ENCODE results near the gene ZNF780A. TPM values are rescaled to one million over a fixed set of nuclear protein-coding genes. Genes with fewer than 3 reads are reported as not detected.

Gene ZNF780A
- total and polyA plus RNA-seq, 5 donors from 2014 or later, result 10.4 to 19.1 (median 11.7) TPM

- H3K36me3 ChIP-seq (ENCODE audit: control insufficient read depth, insufficient read depth, low read length), result no peaks in the 10 kb centered on the region
- H3K27me3 ChIP-seq (ENCODE audit: control insufficient read depth, insufficient read depth, low read length), result no peaks in the 10 kb centered on the region
- ATAC-seq (ENCODE audit: low read depth in 2 of 2) (no peak), DNase-seq (no peak)
- H3K9me3 Mint-ChIP-seq, result peaks cover 0 to 72% (median 23%) of the 10 kb centered on the region in 7 donors
- H3K36me3 Mint-ChIP-seq, result peaks cover 7% of the 10 kb centered on the region
- no peak overlapping the region for H3K4me3 ChIP-seq (ENCODE audit: low read depth, low read length)
- no peaks in the 10 kb centered on the region for H3K4me1 Mint-ChIP-seq
- H3K4me1 ChIP-seq (ENCODE audit: control insufficient read depth, insufficient read depth, low read length, poor library complexity, severe bottlenecking), result no peaks in the 10 kb centered on the region
- H3K27ac Mint-ChIP-seq, result no peak overlapping the region
- H3K27ac ChIP-seq (ENCODE audit: insufficient read depth, low read length, poor library complexity, severe bottlenecking), result no peak overlapping the region
- H3K9me3 ChIP-seq (ENCODE audit: control insufficient read depth in 2 of 2, low read length in 2 of 2), result peaks cover 80 to 86% of the 10 kb centered on the region in 2 experiments
- H3K27me3 Mint-ChIP-seq, result no peaks in the 10 kb centered on the region
- no peak overlapping the region for H3K4me3 Mint-ChIP-seq
Measured at GRCh38 chr19:40033989-40034560, 56.7 kb downstream of the ZNF780A start.

GRCh38 chr19:40026597-40026970 is 64.2 kb downstream of the ZNF780A start:
- Mint-ChIP-seq H3K9me3 (peaks cover 0 to 72% (median 48%) of the 10 kb centered on the region in 7 donors), H3K36me3 (peaks cover 3% of the 10 kb centered on the region), H3K4me3 (no peak overlapping the region), H3K27ac (no peak overlapping the region), H3K27me3 (no peaks in the 10 kb centered on the region), H3K4me1 (peaks cover 0 to 5% (median 0%) of the 10 kb centered on the region in 4 donors)
- DNase-seq (no peak), ATAC-seq (ENCODE audit: low read depth in 2 of 2) (no peak)
- peaks cover 72 to 91% of the 10 kb centered on the region in 2 experiments for H3K9me3 ChIP-seq (ENCODE audit: control insufficient read depth in 2 of 2, low read length in 2 of 2)
- no peak overlapping the region for H3K27ac ChIP-seq (ENCODE audit: insufficient read depth, low read length, poor library complexity, severe bottlenecking)
- H3K36me3 ChIP-seq (ENCODE audit: control insufficient read depth, insufficient read depth, low read length), result no peaks in the 10 kb centered on the region
- no peak overlapping the region for H3K4me3 ChIP-seq (ENCODE audit: low read depth, low read length)
- H3K27me3 ChIP-seq (ENCODE audit: control insufficient read depth, insufficient read depth, low read length), result no peaks in the 10 kb centered on the region
- no peaks in the 10 kb centered on the region for H3K4me1 ChIP-seq (ENCODE audit: control insufficient read depth, insufficient read depth, low read length, poor library complexity, severe bottlenecking)

- H3K9me3 Mint-ChIP-seq, result peaks cover 0 to 73% (median 48%) of the 10 kb centered on the region in 7 donors
- Histone ChIP-seq H3K27me3 (ENCODE audit: control insufficient read depth, insufficient read depth, low read length) (no peaks in the 10 kb centered on the region), H3K9me3 (ENCODE audit: control insufficient read depth in 2 of 2, low read length in 2 of 2) (peaks cover 70 to 91% of the 10 kb centered on the region in 2 experiments), H3K4me1 (ENCODE audit: control insufficient read depth, insufficient read depth, low read length, poor library complexity, severe bottlenecking) (no peaks in the 10 kb centered on the region), H3K4me3 (ENCODE audit: low read depth, low read length) (no peak overlapping the region), H3K36me3 (ENCODE audit: control insufficient read depth, insufficient read depth, low read length) (no peaks in the 10 kb centered on the region), H3K27ac (ENCODE audit: insufficient read depth, low read length, poor library complexity, severe bottlenecking) (no peak overlapping the region)
- no peak for ATAC-seq (ENCODE audit: low read depth in 2 of 2)
- no peak overlapping the region for H3K4me3 Mint-ChIP-seq
- no peak for DNase-seq
- no peak overlapping the region for H3K27ac Mint-ChIP-seq
- peaks cover 3% of the 10 kb centered on the region for H3K36me3 Mint-ChIP-seq
- H3K4me1 Mint-ChIP-seq, result peaks cover 0 to 5% (median 0%) of the 10 kb centered on the region in 4 donors
- no peaks in the 10 kb centered on the region for H3K27me3 Mint-ChIP-seq
Measured at GRCh38 chr19:40025938-40026596, 64.7 kb downstream of the ZNF780A start.

- Histone ChIP-seq H3K9me3 (ENCODE audit: control insufficient read depth in 2 of 2, low read length in 2 of 2) (peaks cover 66 to 86% of the 10 kb centered on the region in 2 experiments), H3K4me1 (ENCODE audit: control insufficient read depth, insufficient read depth, low read length, poor library complexity, severe bottlenecking) (no peaks in the 10 kb centered on the region), H3K36me3 (ENCODE audit: control insufficient read depth, insufficient read depth, low read length) (no peaks in the 10 kb centered on the region), H3K4me3 (ENCODE audit: low read depth, low read length) (no peak overlapping the region), H3K27me3 (ENCODE audit: control insufficient read depth, insufficient read depth, low read length) (no peaks in the 10 kb centered on the region), H3K27ac (ENCODE audit: insufficient read depth, low read length, poor library complexity, severe bottlenecking) (no peak overlapping the region)
- Mint-ChIP-seq H3K27me3 (no peaks in the 10 kb centered on the region), H3K9me3 (peaks cover 4 to 64% (median 42%) of the 10 kb centered on the region in 7 donors), H3K4me1 (peaks cover 0 to 5% (median 0%) of the 10 kb centered on the region in 4 donors), H3K4me3 (no peak overlapping the region), H3K36me3 (no peaks in the 10 kb centered on the region), H3K27ac (peak overlapping the region in 1 of 3 donors; percentile 32)
- ATAC-seq (ENCODE audit: low read depth in 2 of 2) (no peak), DNase-seq (no peak)
Measured at GRCh38 chr19:40023969-40024368, 66.8 kb downstream of the ZNF780A start.

Other genes starting within 250 kb of the ZNF780A start
- 194 TPM for gene FBL, start 244.6 kb downstream of the ZNF780A start, total RNA-seq
- 100 to 1,000 TPM; 142 to 186 (median 166) TPM for gene FBL, start 244.6 kb downstream of the ZNF780A start, polyA plus RNA-seq
- gene FCGBP, start 156.3 kb downstream of the ZNF780A start, total RNA-seq, result 8.4 TPM
- gene FCGBP, start 156.3 kb downstream of the ZNF780A start, polyA plus RNA-seq, result under 1 TPM; 0.06 to 0.27 (median 0.21) TPM
- gene PSMC4, start 119.8 kb downstream of the ZNF780A start, total RNA-seq, result 105 TPM
- gene PSMC4, start 119.8 kb downstream of the ZNF780A start, polyA plus RNA-seq, result 100 to 1,000 TPM in 2 of 4 donors, 10 to 100 TPM in 2; 89.9 to 122 (median 101) TPM
- 2.3 TPM for gene ZNF546, start 93.9 kb downstream of the ZNF780A start, total RNA-seq
- gene ZNF546, start 93.9 kb downstream of the ZNF780A start, polyA plus RNA-seq, result 1 to 10 TPM; 4.8 to 5.8 (median 5.4) TPM
- 10.7 TPM for gene ZNF780B, start 34.7 kb downstream of the ZNF780A start, total RNA-seq
- gene ZNF780B, start 34.7 kb downstream of the ZNF780A start, polyA plus RNA-seq, result 10 to 100 TPM in 1 of 4 donors, 1 to 10 TPM in 3; 6.4 to 15.5 (median 7.1) TPM
- 25.8 TPM for gene MAP3K10, start 100.5 kb upstream of the ZNF780A start, total RNA-seq
- 1 to 10 TPM in 1 of 4 donors, under 1 TPM in 3; 0.14 to 1.4 (median 0.43) TPM for gene MAP3K10, start 100.5 kb upstream of the ZNF780A start, polyA plus RNA-seq
- not detected for gene TTC9B, start 127.4 kb upstream of the ZNF780A start, total RNA-seq
- gene TTC9B, start 127.4 kb upstream of the ZNF780A start, polyA plus RNA-seq, result not detected
- gene CCNP, start 135.7 kb upstream of the ZNF780A start, total RNA-seq, result 1.2 TPM
- under 1 TPM in 1 of 4 donors, not detected in 3; 0.13 TPM for gene CCNP, start 135.7 kb upstream of the ZNF780A start, polyA plus RNA-seq
- 193 TPM for gene AKT2, start 194.4 kb upstream of the ZNF780A start, total RNA-seq
- 10 to 100 TPM; 16.4 to 26.2 (median 24.8) TPM for gene AKT2, start 194.4 kb upstream of the ZNF780A start, polyA plus RNA-seq